ES-I3 (cell line): ENCODE measurements around the gene KCNE4.
A peak's percentile ranks its signal among the peaks of the same experiment; 100 is the strongest.

Experiments used
- H3K36me3 ChIP-seq: 2 replicates; pipeline ENCODE4 v1.6.1; 2013; ENCODE audit warnings: mild to moderate bottlenecking, low read length, control low read depth, moderate library complexity; ENCODE audit not compliant: insufficient read depth
- H3K4me1 ChIP-seq: 2 replicates; pipeline ENCODE4 v1.6.1; 2013; ENCODE audit warnings: mild to moderate bottlenecking, control low read depth, low read length; ENCODE audit not compliant: insufficient read depth
- H3K9ac ChIP-seq: 2 replicates; pipeline ENCODE4 v1.6.1; 2013; ENCODE audit warnings: low read depth, mild to moderate bottlenecking, low read length, moderate library complexity
- H3K9me3 ChIP-seq: 2 replicates; pipeline ENCODE4 v1.6.1; 2013; ENCODE audit warnings: mild to moderate bottlenecking, low read length, moderate library complexity; ENCODE audit not compliant: control insufficient read depth, insufficient read depth

The KCNE4 gene

DNA sequence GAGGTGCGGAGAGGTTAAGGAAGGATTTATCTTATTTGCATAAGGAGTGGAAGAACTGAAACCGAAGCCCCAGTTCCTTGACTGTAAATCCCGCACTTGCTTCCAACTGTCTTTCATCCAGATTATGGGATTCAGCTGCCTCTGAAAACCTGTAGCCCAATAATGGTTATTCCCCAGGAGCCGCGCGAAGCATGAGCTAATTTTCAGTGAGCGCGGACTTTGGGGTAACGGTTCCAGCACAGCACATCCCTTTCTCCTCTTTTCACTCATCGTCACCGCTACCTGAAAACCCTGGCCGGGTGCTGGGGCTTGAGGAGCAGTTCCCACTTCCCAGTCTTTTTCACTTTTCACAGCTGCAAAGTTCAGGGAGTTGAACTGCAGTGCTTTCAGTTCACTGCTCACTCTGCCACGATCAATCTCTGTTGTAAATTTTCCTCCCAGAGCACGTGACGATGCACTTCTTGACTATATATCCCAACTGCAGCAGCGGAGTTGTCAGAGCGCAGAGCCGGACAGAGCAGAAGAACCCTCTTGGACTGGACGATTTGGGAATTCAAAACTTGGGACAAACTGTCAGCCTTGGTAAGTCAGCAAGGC, at the start of gene KCNE4:
KCNE4 (plus strand) TSS at position 498 of the 597 bp plus-strand sequence. CDS start 641 bp downstream, outside the sequence.
- no peaks in the 10 kb centered on the region for H3K36me3 ChIP-seq
- H3K9ac ChIP-seq, result peak within 1 kb of the TSS; percentile 3; the same call in 1 of the 2 replicates
- H3K9me3 ChIP-seq, result no peaks in the 10 kb centered on the region; the same call in 1 of the 2 replicates
- H3K4me1 ChIP-seq, result peaks cover 10% of the 10 kb centered on the region

DNA sequence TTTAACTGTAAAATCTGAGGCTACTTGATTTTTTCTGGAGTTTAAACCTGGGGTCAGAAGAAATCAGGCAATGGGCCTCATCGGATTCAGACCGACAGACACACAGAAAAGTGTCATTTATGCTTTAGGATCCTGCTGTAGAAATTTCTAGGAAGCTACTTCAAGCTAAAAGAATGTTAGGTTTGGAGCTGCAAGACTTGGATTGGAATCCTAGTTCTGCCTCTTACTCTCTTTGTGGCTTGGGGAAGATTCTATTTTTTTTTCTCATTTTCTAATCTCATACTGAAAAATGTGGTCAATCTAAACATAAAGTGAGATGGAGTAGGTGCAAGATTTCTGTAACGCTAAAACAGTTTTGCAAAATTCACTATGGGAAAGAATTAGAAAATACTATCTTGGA, 48.8 kb upstream of the KCNE4 start:
- no peaks in the 10 kb centered on the region for H3K36me3 ChIP-seq
- H3K9ac ChIP-seq, result no peak overlapping the region
- H3K4me1 ChIP-seq, result no peaks in the 10 kb centered on the region
- H3K9me3 ChIP-seq, result no peaks in the 10 kb centered on the region

GRCh38 chr2:223005496-223005895, 46.5 kb upstream of the KCNE4 start:
- H3K36me3 ChIP-seq, result no peaks in the 10 kb centered on the region
- no peaks in the 10 kb centered on the region for H3K4me1 ChIP-seq

DNA sequence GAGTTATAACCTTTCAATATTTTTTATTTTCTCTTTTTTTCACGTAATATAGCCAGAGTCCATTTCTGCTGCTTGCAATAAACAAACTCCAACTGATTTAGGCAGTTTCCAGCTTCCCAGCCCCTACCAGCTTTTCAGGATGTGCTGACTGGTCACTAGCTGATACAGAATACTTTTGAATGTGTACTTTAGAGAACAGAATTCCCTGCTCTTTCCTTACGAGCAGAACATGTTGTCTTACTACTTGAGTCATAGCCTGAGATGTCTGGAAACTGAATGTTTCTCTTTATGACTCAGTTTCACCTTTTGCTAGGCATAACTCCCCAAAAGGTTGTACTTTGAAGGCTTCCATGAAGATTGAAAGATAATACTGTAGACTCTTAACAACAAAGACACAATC, 44.5 kb upstream of the KCNE4 start:
- no peak overlapping the region for H3K9ac ChIP-seq
- H3K36me3 ChIP-seq, result no peaks in the 10 kb centered on the region
- H3K4me1 ChIP-seq, result no peaks in the 10 kb centered on the region
- H3K9me3 ChIP-seq, result no peaks in the 10 kb centered on the region

More at GRCh38 chr2:223005496-223005895, 46.5 kb upstream of the KCNE4 start:
- Histone ChIP-seq H3K9ac (no peak overlapping the region), H3K9me3 (no peaks in the 10 kb centered on the region)

GRCh38 chr2:223008162-223008561, 43.8 kb upstream of the KCNE4 start:
- Histone ChIP-seq H3K4me1 (no peaks in the 10 kb centered on the region), H3K9ac (no peak overlapping the region), H3K36me3 (no peaks in the 10 kb centered on the region), H3K9me3 (no peaks in the 10 kb centered on the region)

GRCh38 chr2:223008956-223009355, 43.0 kb upstream of the KCNE4 start:
- Histone ChIP-seq H3K36me3 (no peaks in the 10 kb centered on the region), H3K9ac (no peak overlapping the region), H3K4me1 (no peaks in the 10 kb centered on the region), H3K9me3 (no peaks in the 10 kb centered on the region)

DNA sequence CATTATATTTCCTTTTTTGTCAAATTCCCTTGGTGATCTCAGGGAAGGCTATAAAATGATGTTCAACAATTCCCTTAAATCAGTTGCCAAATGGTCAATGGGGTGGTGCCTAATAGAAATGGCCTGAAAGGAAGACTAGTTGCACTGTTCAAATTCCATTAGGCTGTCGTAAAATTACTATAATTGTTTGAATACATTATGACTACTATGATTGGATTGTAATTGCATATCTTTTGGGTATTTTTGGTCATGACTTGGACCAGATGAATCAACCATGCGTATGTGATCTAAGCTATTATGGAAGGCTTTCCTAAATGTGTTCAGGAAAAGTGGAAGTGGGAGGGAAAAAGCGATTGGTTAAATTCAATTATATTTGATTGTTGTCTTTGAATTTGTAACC, 41.3 kb upstream of the KCNE4 start:
- Histone ChIP-seq H3K4me1 (no peaks in the 10 kb centered on the region), H3K36me3 (no peaks in the 10 kb centered on the region), H3K9ac (no peak overlapping the region), H3K9me3 (no peaks in the 10 kb centered on the region)

DNA sequence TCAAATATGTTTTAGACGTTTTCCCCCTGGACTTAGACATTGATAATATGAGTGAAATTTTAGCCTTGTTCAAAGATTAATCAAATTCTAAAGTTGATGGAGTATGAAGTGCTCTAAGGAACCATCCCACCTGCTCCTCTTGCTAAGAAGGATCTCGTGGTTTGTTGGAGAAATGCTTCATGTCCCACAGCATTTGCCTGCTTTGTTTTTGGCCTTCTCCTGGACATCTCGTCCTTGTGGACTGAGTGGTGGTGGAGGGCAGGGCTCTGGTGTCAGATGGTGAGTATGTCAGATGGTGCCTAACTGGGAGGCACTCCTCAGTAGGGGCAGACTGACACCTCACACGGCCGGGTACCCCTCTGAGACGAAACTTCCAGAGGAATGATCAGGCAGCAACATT, 39.7 kb upstream of the KCNE4 start:
- H3K9ac ChIP-seq, result no peak overlapping the region
- no peaks in the 10 kb centered on the region for H3K36me3 ChIP-seq
- H3K4me1 ChIP-seq, result no peaks in the 10 kb centered on the region
- H3K9me3 ChIP-seq, result no peaks in the 10 kb centered on the region

- Histone ChIP-seq H3K9me3 (no peaks in the 10 kb centered on the region), H3K36me3 (no peaks in the 10 kb centered on the region; the same call in 1 of the 2 replicates), H3K9ac (no peak overlapping the region), H3K4me1 (peaks cover 5% of the 10 kb centered on the region; the same call in 1 of the 2 replicates)
Measured at GRCh38 chr2:223019390-223019930, 32.5 kb upstream of the KCNE4 start.

DNA sequence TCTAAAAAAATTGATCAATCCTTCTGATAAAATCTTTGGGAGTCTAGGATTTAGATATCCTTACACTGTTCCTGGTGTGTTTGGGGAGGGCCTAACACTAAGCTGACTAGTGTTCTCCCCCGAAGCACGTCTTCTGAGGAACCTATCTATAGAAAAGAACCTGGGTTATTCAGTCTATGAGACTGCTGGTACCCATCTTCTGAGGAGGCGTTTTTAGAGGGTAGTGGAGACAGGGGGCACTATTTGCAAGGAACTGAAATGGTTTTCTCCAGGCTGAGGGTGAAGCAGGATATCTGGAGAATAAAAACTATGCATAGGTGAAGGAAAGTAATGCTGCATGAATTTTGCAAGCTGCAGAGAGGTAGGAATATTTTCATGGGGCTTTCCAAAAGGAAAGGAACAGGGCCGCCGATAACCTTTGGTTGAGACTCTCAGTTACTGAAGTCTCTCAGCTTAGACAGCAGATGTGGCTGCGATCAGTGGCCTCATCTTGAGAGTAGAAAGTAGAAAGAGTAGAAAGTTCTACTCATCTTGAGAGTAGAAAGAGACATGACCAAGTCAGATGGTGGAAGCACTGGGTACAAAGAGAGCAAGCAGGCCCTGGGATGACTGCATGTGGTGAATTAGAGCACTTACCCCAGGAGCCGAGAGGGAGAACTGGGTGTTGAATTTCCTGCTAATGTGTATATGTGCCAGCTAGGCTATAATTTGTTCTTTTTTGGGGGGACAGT, 31.8 kb upstream of the KCNE4 start:
- no peaks in the 10 kb centered on the region; the same call in 1 of the 2 replicates for H3K36me3 ChIP-seq
- no peak overlapping the region for H3K9ac ChIP-seq
- H3K4me1 ChIP-seq, result peaks cover 5% of the 10 kb centered on the region; the same call in 1 of the 2 replicates
- no peaks in the 10 kb centered on the region for H3K9me3 ChIP-seq

- H3K9me3 ChIP-seq, result no peaks in the 10 kb centered on the region
- H3K36me3 ChIP-seq, result no peaks in the 10 kb centered on the region; the same call in 1 of the 2 replicates
Measured at GRCh38 chr2:223020971-223021675, 30.9 kb upstream of the KCNE4 start.

GRCh38 chr2:223026357-223027110, 25.5 kb upstream of the KCNE4 start:
- H3K9ac ChIP-seq, result no peak overlapping the region
- no peaks in the 10 kb centered on the region for H3K36me3 ChIP-seq
- H3K9me3 ChIP-seq, result 0 out of 2 replicates have a peak, but pooled peaks cover 3% of the 10 kb centered on the region
- H3K4me1 ChIP-seq, result peaks cover 8% of the 10 kb centered on the region; the same call in 1 of the 2 replicates

More at GRCh38 chr2:223020971-223021675, 30.9 kb upstream of the KCNE4 start:
- Histone ChIP-seq H3K4me1 (peaks cover 6% of the 10 kb centered on the region; the same call in 1 of the 2 replicates), H3K9ac (no peak overlapping the region)

- H3K36me3 ChIP-seq, result no peaks in the 10 kb centered on the region
- H3K4me1 ChIP-seq, result peaks cover 8% of the 10 kb centered on the region; the same call in 1 of the 2 replicates
- no peak overlapping the region for H3K9ac ChIP-seq
- 0 out of 2 replicates have a peak, but pooled peaks cover 3% of the 10 kb centered on the region for H3K9me3 ChIP-seq
Measured at GRCh38 chr2:223027442-223027841, 24.5 kb upstream of the KCNE4 start.
